ENCODE measurements around the gene ATP1A2.
A peak's percentile ranks its signal among the peaks of the same experiment; 100 is the strongest.

The ATP1A2 gene

DNA sequence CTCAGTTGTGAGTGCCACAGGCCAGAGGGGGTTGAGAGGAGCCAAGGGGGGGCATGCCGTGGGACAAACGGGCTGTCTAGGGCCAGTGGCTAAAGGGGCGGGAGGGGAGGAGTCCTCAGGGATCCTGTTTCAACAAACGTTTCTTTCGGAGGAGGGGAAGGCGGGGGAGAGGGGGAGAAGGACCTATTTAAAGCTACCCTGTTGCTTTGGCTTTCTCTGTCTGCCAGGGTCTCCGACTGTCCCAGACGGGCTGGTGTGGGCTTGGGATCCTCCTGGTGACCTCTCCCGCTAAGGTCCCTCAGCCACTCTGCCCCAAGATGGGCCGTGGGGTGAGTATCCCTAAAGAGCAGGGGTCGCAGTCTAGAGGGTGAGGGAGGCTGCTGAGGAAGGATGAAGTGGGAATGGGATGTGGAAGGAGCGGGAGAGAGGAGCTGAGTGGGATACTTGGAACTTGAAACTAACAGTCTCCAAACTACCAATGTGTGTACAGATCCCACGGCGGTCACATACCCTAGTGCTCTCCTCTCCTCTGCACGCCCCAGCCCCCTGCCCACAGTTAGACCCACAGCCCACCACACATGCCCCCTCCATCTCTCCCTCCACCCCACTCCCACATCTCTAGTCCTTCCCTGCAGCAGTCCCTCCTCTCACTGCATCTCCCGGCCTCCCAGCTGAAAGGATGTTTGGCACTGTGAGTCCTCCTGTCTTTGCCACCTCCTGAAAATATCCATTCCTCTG, at the start of gene ATP1A2:
ATP1A2 (plus strand) TSS at position 215 of the 738 bp plus-strand sequence; CDS start at position 318, 103 bp downstream.
- Histone ChIP-seq H3K4me3 (peak within 1 kb of the TSS; percentile 66), H3K27ac (peak within 1 kb of the TSS; percentile 77 to 91)
- TF ChIP-seq, protein P1, sequence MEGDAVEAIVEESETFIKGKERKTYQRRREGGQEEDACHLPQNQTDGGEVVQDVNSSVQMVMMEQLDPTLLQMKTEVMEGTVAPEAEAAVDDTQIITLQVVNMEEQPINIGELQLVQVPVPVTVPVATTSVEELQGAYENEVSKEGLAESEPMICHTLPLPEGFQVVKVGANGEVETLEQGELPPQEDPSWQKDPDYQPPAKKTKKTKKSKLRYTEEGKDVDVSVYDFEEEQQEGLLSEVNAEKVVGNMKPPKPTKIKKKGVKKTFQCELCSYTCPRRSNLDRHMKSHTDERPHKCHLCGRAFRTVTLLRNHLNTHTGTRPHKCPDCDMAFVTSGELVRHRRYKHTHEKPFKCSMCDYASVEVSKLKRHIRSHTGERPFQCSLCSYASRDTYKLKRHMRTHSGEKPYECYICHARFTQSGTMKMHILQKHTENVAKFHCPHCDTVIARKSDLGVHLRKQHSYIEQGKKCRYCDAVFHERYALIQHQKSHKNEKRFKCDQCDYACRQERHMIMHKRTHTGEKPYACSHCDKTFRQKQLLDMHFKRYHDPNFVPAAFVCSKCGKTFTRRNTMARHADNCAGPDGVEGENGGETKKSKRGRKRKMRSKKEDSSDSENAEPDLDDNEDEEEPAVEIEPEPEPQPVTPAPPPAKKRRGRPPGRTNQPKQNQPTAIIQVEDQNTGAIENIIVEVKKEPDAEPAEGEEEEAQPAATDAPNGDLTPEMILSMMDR (IDR thresholded peaks at IDR 0.05), result no peak
- DNase-seq (ENCODE audit: low spot score), result no peak

DNA sequence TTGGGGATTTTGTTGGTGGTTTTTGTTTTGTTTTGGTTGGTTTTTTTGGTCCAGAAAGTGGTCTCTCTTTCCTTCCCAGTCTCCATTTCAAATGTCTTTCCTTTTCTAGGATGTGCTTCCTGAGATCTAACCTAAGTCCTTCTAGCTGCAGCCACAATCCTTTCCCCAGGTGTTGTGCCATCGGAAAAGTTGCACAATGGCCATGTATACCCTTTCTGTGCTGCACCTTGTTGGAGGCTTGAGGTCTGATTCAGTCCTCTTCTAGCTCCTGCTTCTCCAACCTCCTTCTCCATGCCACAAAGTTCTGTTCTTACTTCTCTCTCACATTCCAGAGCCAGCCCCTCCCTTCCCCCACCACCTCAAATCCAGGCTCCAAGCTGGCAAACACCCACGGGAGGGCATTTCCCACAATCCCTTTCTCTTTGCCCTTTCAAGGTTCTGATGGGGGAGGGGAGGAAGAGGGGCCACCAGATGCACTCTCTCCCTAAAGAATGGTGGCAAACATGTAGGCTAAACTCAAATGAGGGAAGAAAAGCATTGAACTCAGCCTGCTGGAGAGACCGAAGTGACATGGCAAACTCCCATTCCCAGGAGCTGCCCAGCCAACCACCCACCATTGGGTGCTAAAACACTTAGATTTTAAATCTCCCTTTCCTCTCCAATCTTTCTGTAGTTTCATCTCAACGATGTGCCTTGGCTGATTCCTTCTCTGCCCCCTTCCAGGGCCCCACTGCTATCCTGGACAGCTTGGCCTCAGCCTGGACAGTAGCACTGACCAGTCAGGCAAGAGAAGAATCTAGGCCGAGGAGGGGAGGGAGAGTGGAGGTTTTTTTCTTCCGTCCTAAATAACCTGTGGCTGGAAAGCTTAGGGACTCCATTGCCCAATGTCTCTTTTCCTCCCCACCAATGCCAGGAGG, 48.5 kb upstream of the ATP1A2 start:
- TF ChIP-seq, protein P1 (IDR thresholded peaks at IDR 0.05), result no peak
- H3K4me3 ChIP-seq, result no peak overlapping the region
- no peak for DNase-seq (ENCODE audit: low spot score)
- H3K27ac ChIP-seq, result no peak overlapping the region

DNA sequence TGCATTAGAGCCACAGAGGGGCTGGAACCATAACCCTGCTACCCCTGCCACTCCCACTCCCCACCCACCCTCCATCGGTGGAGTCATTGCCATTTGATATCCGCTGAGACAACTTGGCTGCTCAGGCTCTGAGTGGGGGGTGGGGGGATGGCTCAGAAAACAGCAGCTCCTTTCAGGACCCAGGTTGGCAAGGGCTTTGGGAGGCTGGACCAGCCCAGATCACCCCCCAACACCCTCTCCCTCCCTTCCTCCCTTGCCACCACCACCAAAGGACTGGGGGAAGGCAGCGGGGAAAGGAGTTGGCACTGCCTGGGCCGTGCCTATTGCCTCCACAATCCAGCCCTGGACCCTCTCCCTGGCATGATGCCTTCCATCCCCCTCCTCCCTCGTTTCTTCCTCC, 47.3 kb upstream of the ATP1A2 start:
- H3K27ac ChIP-seq, result no peak overlapping the region

GRCh38 chr1:160069460-160070231, 45.9 kb upstream of the ATP1A2 start, which contains the start of gene KCNJ10:
KCNJ10 (minus strand) TSS chr1:160070160; CDS start chr1:160042532, 27,628 bp downstream.
- TF ChIP-seq, protein P1 (IDR thresholded peaks at IDR 0.05), result no peak

More for the DNA sequence above, 47.3 kb upstream of the ATP1A2 start:
- no peak overlapping the region for H3K4me3 ChIP-seq
- TF ChIP-seq, protein P1 (IDR thresholded peaks at IDR 0.05), result no peak
- no peak for DNase-seq (ENCODE audit: low spot score)

GRCh38 chr1:160070243-160071163, 45.1 kb upstream of the ATP1A2 start:
- DNase-seq (ENCODE audit: low spot score), result no peak
- TF ChIP-seq, protein P1 (IDR thresholded peaks at IDR 0.05), result no peak
- H3K27ac ChIP-seq, result no peak overlapping the region
- peak overlapping the region; percentile 68 for H3K4me3 ChIP-seq

More at GRCh38 chr1:160069460-160070231, 45.9 kb upstream of the ATP1A2 start, which contains the start of gene KCNJ10:
- no peak for DNase-seq (ENCODE audit: low spot score)
- Histone ChIP-seq H3K4me3 (peak within 1 kb of the TSS; percentile 68), H3K27ac (no peak within 1 kb of the TSS)

DNA sequence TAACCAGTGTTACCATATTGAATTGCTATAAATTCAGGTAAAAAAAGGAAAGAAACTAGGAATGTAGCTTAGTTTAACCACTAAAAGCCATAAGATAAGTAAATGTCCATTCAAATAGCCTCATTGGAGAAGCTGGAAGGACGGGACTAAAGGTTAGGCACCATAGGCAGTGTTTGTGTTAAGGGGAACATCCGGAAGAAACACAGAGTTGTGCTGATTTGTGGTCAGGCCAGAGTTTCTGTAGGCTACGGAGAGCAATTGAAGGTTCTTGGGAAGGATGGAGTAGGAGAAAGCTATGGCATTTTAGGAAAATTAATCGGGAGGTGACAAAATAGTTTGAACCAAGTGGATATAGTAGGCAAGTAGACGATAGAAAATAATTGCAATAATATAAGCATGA, 44.3 kb upstream of the ATP1A2 start:
- Histone ChIP-seq H3K4me3 (no peak overlapping the region), H3K27ac (no peak overlapping the region)
- TF ChIP-seq, protein P1 (IDR thresholded peaks at IDR 0.05), result no peak
- no peak for DNase-seq (ENCODE audit: low spot score)
